CD4-positive, alpha-beta T cell treated with Interleukin-6 for 4 hours (primary cell): ENCODE measurements around the gene NSDHL.
"Not testable (repeated sequence)": the region's sequence is repeated elsewhere in the genome, so short reads cannot be mapped to it uniquely, and the experiment has no call there.

ENCODE experiments used
- DNase-seq: peaks from one replicate; pipeline ENCODE4 v3.0.0-alpha.2; 2020; ENCODE audit warnings: mixed read lengths

Gene NSDHL

DNA sequence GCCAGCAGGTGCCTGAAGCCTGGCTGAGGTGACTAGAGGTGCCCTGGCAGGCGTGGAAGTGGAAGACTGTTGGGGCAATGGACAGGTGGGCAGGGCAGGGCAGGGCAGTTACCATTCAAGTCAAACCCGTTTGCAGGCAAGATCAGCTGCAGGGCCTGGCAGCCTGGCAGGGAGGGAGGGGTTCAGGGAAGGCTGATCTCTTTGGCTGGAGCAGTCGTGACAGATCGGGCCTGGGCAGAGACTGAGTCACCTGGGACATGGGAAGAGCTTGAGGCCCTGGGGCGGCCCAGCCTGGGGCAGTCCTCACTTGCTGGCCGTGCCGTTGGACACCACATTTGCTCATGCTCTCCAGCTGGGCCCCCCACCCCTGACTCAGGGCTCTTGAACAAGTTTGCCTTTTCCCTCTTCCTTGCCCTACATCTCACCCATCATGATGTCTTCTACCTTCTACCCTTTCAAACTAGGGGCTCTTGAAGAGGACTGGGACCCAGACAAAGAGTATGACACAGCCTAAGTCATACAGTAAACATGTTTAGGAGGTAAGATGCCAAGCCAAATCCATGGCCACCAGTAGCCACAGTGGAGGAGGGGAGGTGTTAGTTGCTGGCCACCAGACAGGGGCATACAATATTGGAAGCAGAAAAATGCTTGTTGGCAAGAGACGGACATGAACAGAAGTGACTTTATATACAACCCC lies 65.0 kb downstream of the NSDHL start:
- no peak for DNase-seq

DNA sequence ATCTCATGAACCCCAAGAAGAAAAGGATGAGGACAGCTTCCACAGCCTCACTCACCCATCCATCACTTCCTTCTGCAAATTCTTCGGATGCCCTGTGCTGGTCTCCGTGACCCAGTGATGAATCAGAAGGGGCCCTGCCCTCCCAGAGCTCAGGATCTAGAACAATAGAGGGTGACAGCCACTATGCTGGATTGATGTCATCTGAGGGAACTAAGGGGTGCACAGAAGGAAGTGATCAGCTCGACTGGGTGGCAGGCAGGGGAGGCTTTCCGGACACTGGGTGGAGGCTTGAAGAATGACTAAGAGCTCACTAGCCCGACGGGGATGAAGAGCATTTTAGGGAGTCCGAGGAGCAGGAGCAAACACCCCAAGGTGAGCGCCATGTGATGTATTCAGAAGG lies 65.6 kb downstream of the NSDHL start:
- DNase-seq = no peak

DNA sequence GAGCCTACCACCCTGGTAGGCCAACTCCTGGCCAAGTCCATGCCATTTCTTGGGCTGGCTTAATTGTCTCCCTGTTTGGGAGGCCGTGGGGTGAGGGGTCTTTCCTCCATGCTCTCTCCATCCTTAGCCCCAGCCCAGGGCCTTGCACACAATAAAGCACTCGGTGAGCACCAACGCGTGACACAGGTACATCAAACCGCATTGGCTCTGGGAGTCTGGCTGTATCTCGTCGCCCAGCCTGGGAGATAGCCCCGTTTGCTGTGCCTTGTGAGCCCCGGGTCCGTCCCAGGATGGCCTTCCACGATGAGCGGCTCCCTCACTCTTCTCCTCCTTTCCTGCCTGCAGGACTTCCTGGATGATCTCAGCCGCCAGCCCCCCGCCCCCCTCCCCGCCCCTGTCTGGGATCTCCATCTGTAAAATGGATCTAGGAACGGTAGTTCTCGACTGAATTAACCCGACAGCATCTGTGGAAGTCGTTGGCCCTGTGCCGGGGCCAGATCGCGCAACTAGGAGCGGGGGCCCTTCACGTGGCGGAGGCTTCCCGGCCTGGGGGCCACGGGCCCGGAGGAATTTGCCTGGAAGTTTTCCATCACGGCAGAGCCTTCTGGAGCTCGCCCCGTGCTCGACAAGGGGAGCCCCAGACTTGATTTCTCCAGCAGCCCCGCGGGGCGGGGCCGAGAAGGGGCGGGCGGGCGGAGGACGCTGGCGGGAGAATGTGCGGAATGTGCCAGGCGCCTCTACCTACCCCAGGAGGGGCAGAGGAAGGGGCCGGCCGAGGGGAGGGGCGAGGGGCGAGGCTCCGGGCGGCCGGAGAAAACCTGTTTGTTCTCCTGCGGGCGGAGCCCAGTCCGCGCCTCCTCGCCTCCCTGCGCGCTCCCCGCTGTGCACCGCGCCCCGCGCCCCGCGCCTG lies 66.6 kb downstream of the NSDHL start, which contains the start of gene ZNF185:
Gene ZNF185 (plus strand): TSS at position 846 of the 910 bp plus-strand sequence. CDS start 16,423 bp downstream, outside the sequence.
- no peak for DNase-seq

DNA sequence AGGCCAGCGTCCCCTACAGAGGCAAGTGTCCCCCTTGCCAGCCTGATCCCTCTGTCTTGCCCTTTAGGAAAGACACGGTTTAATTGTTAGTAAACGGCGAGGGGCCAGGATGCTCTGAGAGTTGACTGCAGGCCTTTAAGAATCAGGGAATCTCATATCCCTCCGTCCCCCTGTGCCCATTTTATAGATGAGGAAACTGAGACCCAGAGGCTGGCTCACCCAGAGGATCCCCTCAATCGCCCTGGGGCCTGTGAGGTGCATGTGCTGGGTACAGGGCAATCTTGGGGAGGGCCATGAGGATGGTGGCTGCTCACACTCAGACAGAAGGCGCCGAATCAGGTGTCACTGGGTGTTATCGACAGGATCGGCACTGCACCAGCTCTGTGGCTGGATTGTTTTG lies 67.6 kb downstream of the NSDHL start:
- no peak for DNase-seq

DNA sequence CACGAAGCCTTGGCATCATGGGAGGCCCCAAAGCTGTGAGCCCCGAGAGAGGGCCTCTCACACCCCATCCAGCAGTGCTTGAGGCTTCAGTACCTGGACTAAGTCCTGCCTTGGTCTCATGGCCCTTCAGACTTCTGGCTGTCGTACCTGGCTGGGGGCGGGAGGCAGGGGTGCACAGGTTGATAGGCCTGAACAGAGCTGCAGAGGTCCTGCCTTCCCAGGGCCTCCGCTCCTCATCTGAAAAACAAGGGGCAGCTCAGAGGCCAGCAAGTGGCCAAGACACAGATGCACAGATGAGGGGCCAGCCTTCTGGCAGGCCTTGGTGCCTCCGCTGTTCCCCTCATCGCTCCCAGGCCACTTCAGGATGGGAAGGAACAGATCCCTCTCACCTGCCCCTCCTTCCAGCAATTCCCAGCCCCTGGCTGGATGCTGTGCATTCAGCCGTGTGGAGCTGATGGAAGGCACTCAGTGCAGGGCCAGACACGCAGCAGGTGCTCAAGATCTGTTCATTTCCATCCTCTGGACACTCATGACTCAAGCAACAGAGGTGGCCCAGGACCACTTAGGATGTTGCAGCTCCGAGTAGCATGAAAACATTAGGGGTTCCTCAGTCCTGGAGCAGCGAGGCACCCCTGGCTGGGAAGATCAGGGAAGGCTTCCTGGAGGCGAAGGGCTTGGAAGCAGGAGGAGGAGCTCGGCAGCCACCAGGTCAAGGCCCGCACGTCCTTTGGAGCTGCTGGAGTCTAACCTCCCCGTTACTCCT lies 68.4 kb downstream of the NSDHL start:
- no peak for DNase-seq

DNA sequence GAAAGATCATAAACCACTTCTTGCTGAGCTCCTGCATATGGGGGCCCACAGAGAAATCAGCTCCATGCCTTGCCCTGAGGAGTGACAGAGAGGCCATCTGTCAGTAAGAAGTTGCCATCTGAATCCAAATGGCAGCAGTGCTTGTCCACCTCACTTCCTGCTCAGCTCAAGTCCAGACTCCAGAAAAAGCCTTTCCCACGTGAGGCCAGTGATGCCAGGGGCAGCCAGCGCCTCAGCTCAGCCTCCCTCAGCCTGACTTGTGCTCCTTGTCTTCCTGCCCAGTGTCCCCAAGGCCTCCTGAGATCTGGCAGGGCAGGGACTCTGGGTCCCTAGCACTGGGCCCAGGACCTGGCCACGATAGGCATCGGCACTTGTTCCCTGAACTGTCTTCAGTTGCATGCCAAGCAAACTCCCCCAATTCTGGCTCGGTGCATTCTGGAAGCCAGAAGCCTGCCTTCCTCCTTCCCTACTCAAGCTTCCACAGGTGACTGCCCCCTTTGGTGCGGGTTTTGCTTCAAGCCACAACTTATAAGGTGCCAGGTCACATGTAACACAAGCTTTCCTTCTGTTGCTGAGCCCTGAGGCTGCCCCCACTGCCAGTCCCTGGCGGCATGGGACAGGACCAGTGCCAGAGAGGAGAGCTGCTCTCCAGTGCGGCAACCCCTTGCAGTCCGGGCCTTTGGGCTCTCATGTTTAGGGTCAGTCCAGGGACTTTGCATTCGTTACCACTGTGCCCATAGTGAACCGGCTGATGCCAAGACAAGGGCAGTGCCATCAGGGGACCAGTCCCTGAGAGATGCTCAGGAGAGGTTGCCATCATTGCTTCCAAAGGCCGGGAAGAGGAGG lies 69.2 kb downstream of the NSDHL start:
- DNase-seq = no peak

DNA sequence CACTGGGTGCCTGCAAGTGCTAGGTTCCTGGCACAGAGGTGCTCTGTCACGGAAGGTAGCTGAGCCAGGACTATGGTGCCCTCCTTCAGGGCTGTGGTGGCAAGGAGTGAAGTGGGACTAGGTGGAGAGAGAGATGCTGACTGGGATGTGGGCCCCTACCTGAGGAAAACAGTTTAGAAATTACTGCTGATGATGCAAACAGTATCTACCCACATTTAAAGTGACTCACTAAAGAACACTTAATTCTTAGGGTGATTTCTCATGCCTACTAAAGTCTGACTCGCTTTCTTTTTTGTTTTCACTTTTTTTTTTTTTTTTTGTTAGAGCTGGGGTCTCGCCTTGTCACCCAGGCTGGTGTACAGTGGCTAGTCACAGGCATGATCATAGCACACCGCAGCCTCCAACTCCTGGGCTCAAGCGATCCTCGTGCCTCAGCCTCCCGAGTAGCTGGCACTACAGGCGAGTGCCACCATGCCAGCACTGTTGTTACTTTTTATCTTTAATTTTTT lies 70.1 kb downstream of the NSDHL start:
- DNase-seq = no peak

DNA sequence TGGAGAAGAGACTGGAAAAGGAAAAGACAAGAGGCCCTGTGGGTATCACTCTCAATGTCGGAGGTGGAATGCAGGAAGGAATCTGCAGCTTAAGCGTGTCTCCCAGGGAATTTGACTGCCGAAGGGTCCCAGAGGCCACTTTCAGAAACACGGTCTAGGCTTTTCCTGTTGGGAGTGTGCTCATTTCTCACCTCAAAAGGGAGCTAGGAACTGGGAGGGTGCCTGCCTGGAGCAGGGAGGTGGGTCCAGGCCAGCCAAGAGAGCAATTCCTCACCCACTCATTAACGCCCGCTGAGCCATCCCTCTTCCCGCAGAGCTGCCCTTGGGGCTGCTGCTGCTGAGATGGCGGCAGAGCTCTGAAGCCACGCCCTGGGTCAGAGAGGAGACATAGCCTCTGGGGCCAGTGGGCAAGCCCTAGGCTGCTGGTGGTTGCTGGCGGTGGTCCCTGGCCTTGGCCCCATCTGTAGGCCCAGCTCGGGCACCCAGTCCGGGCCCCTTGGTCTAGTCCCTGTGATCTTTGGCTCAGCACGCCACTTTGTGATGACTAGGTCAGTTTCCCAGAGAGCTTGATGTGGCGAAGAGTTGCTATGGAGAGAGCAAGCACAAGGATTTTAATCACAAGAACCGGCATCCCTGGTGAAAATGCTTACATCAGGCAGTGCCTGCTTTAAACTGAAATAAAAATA lies 71.1 kb downstream of the NSDHL start:
- no peak for DNase-seq

DNA sequence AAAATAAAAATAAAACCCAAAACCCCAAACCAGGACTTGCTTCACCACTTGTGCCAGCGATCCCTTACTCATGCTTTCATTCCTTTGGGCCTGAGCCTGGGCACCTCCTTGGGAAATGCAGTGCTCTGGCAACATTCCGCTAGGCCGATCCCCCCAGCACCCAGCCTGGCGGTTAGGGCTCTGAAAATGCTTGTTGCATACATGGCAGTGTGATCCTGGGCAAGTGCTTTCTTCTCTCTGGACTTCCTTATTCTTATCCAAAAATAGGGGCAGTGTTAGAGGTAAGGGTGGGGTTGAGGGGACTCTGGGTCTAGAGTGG lies 71.6 kb downstream of the NSDHL start:
- DNase-seq = no peak

DNA sequence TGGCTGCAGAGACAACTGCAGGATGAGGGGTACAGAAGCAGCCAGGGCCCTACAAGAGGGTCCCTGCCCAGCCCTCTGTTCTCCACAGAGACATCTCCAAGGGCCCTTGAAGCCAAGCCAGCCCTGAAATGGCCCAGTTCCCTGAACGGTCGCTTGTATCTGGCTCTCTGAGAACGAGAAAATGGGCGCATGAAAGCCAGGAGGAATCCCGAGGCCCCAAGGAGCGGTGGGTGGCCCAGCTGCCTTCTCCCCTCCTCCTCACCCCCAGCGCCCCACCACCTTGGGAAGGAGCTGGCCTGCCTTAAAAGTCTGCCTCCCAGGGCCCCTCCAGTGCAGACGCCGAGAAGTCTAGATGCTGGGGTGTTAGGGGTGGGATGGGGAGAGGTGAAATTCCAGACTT lies 72.7 kb downstream of the NSDHL start:
- no peak for DNase-seq

DNA sequence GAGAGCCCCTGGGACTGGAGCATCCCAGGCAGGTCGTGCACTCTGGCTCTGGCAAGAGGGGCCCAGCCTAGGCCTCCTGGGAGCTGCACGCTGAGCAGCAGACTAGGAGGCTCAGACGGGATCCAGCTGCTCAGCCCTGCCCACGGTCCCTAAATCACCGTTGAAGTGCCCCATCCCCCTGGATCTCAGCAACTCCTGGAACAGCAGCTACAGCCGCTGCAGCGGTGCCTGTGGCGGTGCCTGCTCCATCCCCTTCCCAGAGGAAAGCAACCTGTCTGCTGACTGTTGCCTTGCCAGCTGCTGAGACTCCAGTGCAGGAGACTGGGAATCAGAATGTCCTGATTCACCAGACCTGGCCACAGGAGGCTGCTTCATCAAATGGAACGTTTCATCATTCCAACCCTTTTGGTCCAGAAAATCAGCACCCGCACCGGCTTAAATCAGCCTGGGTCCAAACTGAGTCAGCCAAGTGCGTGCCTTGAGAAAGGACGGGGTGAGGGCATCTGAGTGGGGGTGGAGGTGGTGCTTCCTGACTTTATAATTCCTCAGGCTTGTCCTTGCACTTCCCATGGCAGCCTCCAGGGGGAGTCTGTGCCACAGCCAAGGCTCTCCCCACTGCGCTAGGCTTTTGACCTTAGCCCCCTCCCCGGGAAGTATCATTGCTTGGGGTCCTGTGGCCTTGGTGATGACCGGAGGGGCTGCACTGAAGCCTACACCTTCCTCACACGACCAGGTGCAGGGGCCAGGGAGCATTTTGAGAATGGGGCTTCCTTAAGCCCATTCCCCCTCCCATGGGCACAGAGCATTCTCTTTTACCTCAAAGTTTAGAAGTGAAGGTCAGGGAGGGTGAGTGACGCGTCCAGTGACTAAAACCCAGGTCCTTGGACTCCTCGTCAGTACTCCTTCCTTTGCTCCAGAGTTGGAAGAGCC lies 73.6 kb downstream of the NSDHL start:
- DNase-seq = peak; percentile 52

DNA sequence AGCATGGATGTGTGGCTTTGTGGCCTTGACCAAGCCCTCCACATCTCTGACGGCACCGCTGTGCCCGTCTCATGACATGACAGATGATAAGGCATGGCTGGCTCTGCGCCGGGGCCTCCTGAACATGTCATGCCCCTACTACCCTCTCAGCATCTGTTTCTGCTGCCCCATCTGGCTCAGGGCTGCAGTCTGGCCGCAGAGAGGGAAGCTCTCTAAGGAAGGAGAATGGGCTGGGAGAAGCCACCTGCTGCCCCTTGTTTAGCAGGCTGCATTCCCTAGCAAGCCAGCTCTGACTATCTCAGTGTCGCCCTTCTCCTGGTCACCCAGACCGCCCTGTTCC lies 74.2 kb downstream of the NSDHL start:
- no peak for DNase-seq

DNA sequence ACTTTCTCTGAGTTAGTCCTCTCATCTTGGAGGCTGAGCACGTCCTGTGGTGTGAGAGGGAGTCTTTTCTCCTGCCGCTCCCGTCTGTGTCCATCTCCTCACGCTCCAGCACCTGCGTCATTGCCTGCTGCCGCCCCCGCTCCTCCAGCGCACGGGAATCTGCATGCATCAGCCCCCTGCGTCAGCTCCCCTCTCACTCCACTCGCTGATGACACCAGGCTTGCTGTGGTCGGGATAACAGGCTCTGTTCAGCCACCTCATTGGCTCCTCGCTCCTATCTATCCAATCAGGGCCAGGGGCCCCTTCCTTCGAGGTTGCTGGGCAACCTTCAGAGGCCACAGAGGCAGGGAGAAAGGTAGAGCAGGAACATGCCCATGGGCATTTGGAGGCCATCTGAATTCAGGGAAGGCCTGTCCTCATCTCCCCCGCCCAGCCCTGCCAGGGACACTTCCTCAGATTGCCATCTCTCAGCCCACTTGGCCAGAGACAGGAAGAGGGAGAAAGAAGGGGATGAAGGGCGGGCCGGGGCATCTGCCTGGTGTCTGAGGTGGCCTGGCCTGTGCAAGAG lies 76.3 kb downstream of the NSDHL start:
- no peak for DNase-seq

DNA sequence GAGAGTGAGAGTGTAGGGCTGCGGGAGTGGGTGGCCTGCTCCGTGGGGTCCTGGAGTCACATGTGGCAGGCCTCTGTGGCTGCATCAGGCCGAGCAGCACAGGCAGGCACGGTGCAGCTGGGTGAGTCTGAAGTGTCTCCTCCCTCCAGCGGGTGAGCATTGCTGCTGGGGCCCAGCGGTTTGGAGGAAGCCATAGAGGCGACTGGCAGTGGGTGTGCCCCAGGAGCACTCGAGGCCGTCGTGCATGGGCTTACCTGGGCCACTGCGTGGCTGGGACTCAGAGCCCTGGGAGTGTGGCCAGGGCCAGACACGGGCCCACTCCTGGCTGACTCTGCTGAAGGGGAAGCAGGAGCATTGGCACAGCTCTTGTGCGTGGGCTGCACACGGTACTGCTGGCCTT lies 77.6 kb downstream of the NSDHL start:
- DNase-seq = no peak

DNA sequence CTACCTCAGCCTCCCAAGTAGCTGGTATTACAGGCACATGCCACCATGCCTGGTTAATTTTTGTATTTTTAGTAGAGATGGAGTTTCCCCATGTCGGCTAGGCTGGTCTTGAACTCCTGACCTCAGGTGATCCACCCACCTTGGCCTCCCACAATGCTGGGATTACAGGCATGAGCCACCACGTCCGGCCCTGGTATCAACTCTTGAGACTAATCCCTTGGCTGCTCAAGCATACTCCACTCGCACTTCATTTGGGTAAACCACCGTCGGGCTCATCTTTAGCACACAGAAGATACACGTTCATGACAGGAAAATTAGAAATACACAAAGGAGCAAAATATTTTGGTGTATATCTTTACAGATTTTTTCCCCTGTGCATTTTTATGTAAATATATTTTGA lies 79.2 kb downstream of the NSDHL start:
- not testable (repeated sequence) for DNase-seq

DNA sequence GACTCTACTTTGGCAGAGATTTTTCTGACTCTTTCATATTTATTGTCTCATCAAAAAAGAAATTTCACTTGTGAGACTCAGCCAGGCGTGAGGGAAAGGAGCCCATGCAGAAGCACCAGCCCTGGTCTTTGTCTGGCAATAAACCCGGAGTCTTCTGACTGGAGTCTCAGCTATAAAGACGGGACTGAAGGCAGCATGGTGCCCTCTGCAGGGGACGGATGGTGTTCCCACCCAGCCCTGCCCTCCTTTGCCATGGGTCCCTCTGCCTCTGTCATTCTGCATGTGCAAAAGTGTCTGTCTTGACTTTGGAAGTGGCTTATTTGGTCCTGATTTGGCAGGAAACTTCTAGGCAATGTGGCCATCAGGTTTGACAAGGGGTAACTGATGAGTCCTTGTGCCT lies 81.2 kb downstream of the NSDHL start:
- DNase-seq = no peak

DNA sequence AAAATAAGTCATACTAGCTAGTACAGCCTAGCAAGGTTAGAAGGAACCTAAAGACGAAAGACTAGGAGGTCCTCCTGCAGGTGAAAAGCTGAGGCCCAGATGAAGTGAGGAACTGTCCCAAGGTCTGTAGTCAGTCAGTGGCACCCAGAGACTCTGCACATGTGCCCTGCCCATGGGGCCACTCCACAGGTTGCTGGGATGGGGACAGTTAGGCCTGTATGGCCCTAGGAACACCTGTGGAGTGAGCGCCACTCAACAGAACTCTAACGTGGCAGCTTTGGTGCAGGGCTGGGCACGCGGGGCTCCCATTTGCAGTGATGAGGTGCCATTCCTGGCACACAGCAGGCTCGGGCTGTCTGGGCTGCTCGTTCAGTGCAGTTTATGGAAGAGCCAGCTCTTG lies 81.8 kb downstream of the NSDHL start:
- DNase-seq = no peak

DNA sequence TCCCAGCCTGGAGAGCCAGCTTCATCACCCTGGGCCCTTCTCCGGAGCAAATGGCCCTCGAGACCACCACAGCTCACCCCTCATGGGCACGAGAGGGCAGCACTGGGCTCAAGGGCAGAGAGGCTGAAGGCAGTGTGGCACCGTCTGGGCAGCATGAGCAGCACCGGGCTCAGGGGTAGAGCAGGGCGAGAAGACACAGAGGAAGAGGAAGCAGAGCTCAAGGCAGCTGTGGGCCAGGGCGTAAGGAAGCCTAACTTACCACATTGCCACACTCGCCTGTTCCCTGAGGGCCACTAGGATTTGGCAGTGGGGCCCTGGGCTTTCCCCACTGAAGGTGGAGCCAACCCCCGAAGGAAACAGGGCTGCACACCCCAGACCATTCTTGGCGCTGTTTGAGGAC lies 82.5 kb downstream of the NSDHL start:
- no peak for DNase-seq

DNA sequence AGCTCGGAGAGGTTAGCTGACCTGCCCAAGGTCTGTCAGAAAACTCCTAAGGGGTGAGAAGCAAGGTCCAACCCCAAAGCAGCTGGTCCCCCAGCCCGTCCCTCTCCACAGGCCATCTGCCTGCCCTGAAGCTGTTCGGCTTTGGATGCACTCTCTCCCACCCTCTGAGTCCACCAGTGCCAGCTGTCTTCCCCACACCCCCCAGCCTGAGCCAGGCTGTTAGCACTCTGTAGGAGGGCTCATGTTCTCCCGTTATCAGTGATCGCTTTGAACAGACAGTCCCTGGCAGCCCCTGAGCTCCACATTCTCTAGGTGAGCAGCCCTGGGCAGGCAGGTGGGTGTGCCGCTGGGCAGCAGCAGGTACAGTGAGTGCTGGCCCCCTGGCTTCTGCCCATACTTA lies 83.0 kb downstream of the NSDHL start:
- DNase-seq = no peak

DNA sequence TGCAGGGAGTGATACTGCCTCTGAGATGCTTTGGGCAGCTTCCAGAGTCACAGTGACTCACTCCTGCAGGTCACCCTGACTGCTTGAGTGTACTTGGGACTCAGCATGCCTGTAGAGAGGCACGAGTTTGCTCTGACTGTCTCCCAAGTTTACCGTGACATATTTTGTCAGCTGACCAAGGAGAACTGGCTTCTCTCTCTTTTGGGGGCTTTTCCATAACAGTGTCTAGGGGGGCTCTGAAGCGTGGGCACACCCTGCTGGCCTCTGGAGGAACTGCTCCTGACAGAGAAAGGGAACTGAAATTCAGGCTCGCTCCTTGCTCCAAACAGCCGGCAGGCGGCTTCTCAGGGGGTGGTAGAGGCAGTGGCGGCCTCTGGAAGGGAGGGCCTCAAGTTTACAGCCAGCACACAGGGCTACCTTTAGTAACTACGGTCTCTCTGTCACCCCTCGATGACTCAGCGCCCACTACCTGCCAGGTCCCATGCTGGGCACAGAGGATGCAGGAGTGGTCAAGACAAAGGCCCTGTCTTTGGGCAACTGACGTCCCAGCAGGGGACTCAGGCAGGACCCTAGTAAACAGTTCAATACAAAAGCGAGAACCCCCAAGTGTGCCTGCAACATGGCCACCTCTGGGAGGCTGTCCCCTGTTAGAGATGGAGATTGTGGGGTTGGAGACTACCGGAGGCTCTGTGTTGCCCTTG lies 84.8 kb downstream of the NSDHL start:
- no peak for DNase-seq
